ENCODE results near the gene CHST10. TPM values are rescaled to one million over a fixed set of nuclear protein-coding genes. Genes with fewer than 3 reads are reported as not detected.

The CHST10 gene
- total RNA-seq, 1 experiment from 2014 or later = 29.7 TPM

GRCh38 chr2:100453853-100454252 lies 36.4 kb upstream of the CHST10 start:
- Mint-ChIP-seq H3K27ac (no peak overlapping the region), H3K36me3 (ENCODE audit: insufficient read depth in 1 of 3, low read depth in 3 of 3) (peaks cover 4 to 17% (median 11%) of the 10 kb centered on the region in 3 experiments; a peak in 6 of 7 replicates), H3K4me3 (no peak overlapping the region), H3K9me3 (peaks cover 44 to 46% of the 10 kb centered on the region in 2 experiments), H3K4me1 (no peaks in the 10 kb centered on the region), H3K27me3 (ENCODE audit: low read depth) (no peaks in the 10 kb centered on the region; the same call in 1 of the 2 replicates)
- no peaks in the 10 kb centered on the region for H3K23me2 ChIP-seq (ENCODE audit: insufficient read length, low read depth, low read length, poor library complexity, severe bottlenecking)
- H3K14ac ChIP-seq (ENCODE audit: insufficient read depth, low read length) = no peak overlapping the region
- no peaks in the 10 kb centered on the region for H4K20me1 ChIP-seq (ENCODE audit: control insufficient read depth, insufficient read depth, insufficient read length)
- H2AFZ ChIP-seq (ENCODE audit: low read length) = no peak overlapping the region
- no peak overlapping the region for H3K9ac ChIP-seq (ENCODE audit: extremely low read depth, insufficient read length, low read length)
- no peak overlapping the region for H4K5ac ChIP-seq (ENCODE audit: insufficient read length, low read depth, low read length)
- no peak overlapping the region for H3K56ac ChIP-seq (ENCODE audit: insufficient read length, low read depth, low read length)
- H3K18ac ChIP-seq (ENCODE audit: insufficient read length, low read depth, low read length) = no peak overlapping the region
- no peak overlapping the region for H3K23ac ChIP-seq (ENCODE audit: insufficient read length, low read depth, low read length)
- H3K79me1 ChIP-seq (ENCODE audit: insufficient read depth, low read depth, low read length, poor library complexity, severe bottlenecking) = no peaks in the 10 kb centered on the region
- H2BK120ac ChIP-seq (ENCODE audit: low read depth, low read length, poor library complexity, severe bottlenecking) = no peak overlapping the region
- H3K4me2 ChIP-seq (ENCODE audit: insufficient read depth, insufficient read length, low read length) = no peak overlapping the region
- DNase-seq = no peak
- H2BK15ac ChIP-seq (ENCODE audit: low read depth, low read length) = no peak overlapping the region
- H4K91ac ChIP-seq (ENCODE audit: insufficient read length, low read depth, low read length) = no peak overlapping the region
- no peak overlapping the region for H3K4ac ChIP-seq (ENCODE audit: low read depth, low read length)
- H3T11ph ChIP-seq (ENCODE audit: low read length) = no peak overlapping the region
- WGBS (ENCODE audit: extremely low coverage, insufficient read length, low lambda C conversion rate) = no CpG with 5 or more reads among the region's 4 CpGs
- H3K79me2 ChIP-seq (ENCODE audit: insufficient read depth, low read length) = no peaks in the 10 kb centered on the region
- no peak overlapping the region for H2BK5ac ChIP-seq (ENCODE audit: insufficient read length, low read length)
- H2BK12ac ChIP-seq (ENCODE audit: insufficient read length, low read depth, low read length) = no peak overlapping the region
- no peak overlapping the region for H3K27ac ChIP-seq (ENCODE audit: insufficient read length, low read depth, low read length)
- H3K27me3 ChIP-seq (ENCODE audit: insufficient read depth, low read length) = no peaks in the 10 kb centered on the region
- peaks cover 3% of the 10 kb centered on the region for H3K9me3 ChIP-seq (ENCODE audit: control insufficient read depth, low read depth, low read length)
- TF ChIP-seq CTCF (conservative IDR thresholded peaks at IDR 0.05) = no peak
- no peak overlapping the region for H2AK5ac ChIP-seq (ENCODE audit: insufficient read length, low read length)
- H3K4me1 ChIP-seq (ENCODE audit: insufficient read depth, low read length) = no peaks in the 10 kb centered on the region
- no peak overlapping the region for H4K8ac ChIP-seq (replicated peaks; ENCODE audit: insufficient read length, low read depth, low read length)
- no peak overlapping the region for H2BK20ac ChIP-seq (ENCODE audit: low read depth, low read length, poor library complexity, severe bottlenecking)
